GM18951 (cell line): ENCODE results near the gene TMPRSS3.
"Not testable (repeated sequence)": the region's sequence is repeated elsewhere in the genome, so short reads cannot be mapped to it uniquely, and the experiment has no call there.

Experiments
- POLR2A ChIP-seq: IDR thresholded peaks from 4 replicates; pipeline ENCODE4 v1.6.1; 2011; ENCODE audit warnings: mild to moderate bottlenecking; ENCODE audit not compliant: insufficient read length, insufficient read depth; ENCODE audit errors: extremely low read depth
- in situ Hi-C: fragments of 300-500 bp; cut with MboI; formaldehyde crosslinking; loops from one replicate; pipeline ENCODE4 v1.12.0; 2022; ENCODE audit warnings: low sequenced_read_pairs, mixed read lengths, inconsistent platforms; ENCODE audit not compliant: unreplicated experiment

TMPRSS3 gene

GRCh38 chr21:42423197-42423675 lies 27.4 kb upstream of the TMPRSS3 start:
- no peak for TF ChIP-seq POLR2A
- in situ Hi-C loops = no loop called here

GRCh38 chr21:42421018-42421793 lies 25.4 kb upstream of the TMPRSS3 start:
- no peak for TF ChIP-seq POLR2A
- in situ Hi-C loops = no loop called here

- no peak for TF ChIP-seq POLR2A
- in situ Hi-C loops = no loop called here
These were observed 24.0 kb upstream of the TMPRSS3 start for GRCh38 chr21:42419845-42420244.

- in situ Hi-C loops = no loop called here
- no peak for TF ChIP-seq POLR2A
These were observed 23.0 kb upstream of the TMPRSS3 start for GRCh38 chr21:42418886-42419285.

- in situ Hi-C loops = no loop called here
- TF ChIP-seq POLR2A = no peak
These were observed 21.7 kb upstream of the TMPRSS3 start for GRCh38 chr21:42417533-42417932.

- TF ChIP-seq POLR2A = peak; percentile 30
- in situ Hi-C loops = no loop called here
These were observed 19.3 kb upstream of the TMPRSS3 start for GRCh38 chr21:42414928-42415769.

GRCh38 chr21:42414553-42414927 lies 18.7 kb upstream of the TMPRSS3 start:
- no peak for TF ChIP-seq POLR2A
- in situ Hi-C loops = no loop called here

GRCh38 chr21:42414066-42414465 lies 18.2 kb upstream of the TMPRSS3 start:
- no peak for TF ChIP-seq POLR2A
- in situ Hi-C loops = no loop called here

GRCh38 chr21:42413500-42413899 lies 17.6 kb upstream of the TMPRSS3 start:
- no peak for TF ChIP-seq POLR2A
- in situ Hi-C loops = no loop called here

GRCh38 chr21:42413093-42413492 lies 17.2 kb upstream of the TMPRSS3 start:
- in situ Hi-C loops = no loop called here
- TF ChIP-seq POLR2A = no peak

- no peak for TF ChIP-seq POLR2A
These were observed 16.7 kb upstream of the TMPRSS3 start for GRCh38 chr21:42412636-42412933.

GRCh38 chr21:42411891-42412635 lies 16.2 kb upstream of the TMPRSS3 start:
- in situ Hi-C loops = no loop called here

More at GRCh38 chr21:42412636-42412933, 16.7 kb upstream of the TMPRSS3 start:
- in situ Hi-C loops = no loop called here

GRCh38 chr21:42411197-42411869 lies 15.5 kb upstream of the TMPRSS3 start:
- no peak for TF ChIP-seq POLR2A
- in situ Hi-C loops = no loop called here

More at GRCh38 chr21:42411891-42412635, 16.2 kb upstream of the TMPRSS3 start:
- no peak for TF ChIP-seq POLR2A

GRCh38 chr21:42409366-42409765 lies 13.5 kb upstream of the TMPRSS3 start:
- no peak for TF ChIP-seq POLR2A

GRCh38 chr21:42408718-42409117 lies 12.9 kb upstream of the TMPRSS3 start:
- in situ Hi-C loops = not testable (repeated sequence)

More at GRCh38 chr21:42409366-42409765, 13.5 kb upstream of the TMPRSS3 start:
- in situ Hi-C loops = no loop called here
